Neuronal stem cell (in vitro differentiated cells): Measurements from ENCODE around the gene PTPRG.

Experiments
- DNase-seq: peaks from one replicate; pipeline ENCODE4 v3.0.0-alpha.2; 2013; ENCODE audit warnings: low spot score
- H2AFZ ChIP-seq: one replicate; pipeline ENCODE4 v1.6.1; 2013; ENCODE audit warnings: mild to moderate bottlenecking, low read length, inconsistent platforms
- H2AK5ac ChIP-seq: 2 replicates; pipeline ENCODE4 v1.6.1; 2013; ENCODE audit warnings: low read depth, mild to moderate bottlenecking, inconsistent platforms, low read length, moderate library complexity, mixed read lengths
- H2BK120ac ChIP-seq: 2 replicates; pipeline ENCODE4 v1.6.1; 2013; ENCODE audit warnings: low read depth, mild to moderate bottlenecking, inconsistent platforms, low read length, moderate library complexity, mixed read lengths
- H2BK12ac ChIP-seq: one replicate; pipeline ENCODE4 v1.6.1; 2013; ENCODE audit warnings: low read length, inconsistent platforms
- H2BK15ac ChIP-seq: 2 replicates; pipeline ENCODE4 v1.6.1; 2013; ENCODE audit warnings: mild to moderate bottlenecking, low read length, inconsistent platforms, mixed read lengths
- H2BK5ac ChIP-seq: one replicate; pipeline ENCODE4 v1.6.1; 2013; ENCODE audit warnings: inconsistent platforms, mild to moderate bottlenecking, low read length, moderate library complexity
- H3K14ac ChIP-seq: one replicate; pipeline ENCODE4 v1.6.1; 2013; ENCODE audit warnings: low read length, inconsistent platforms
- H3K18ac ChIP-seq: 2 replicates; pipeline ENCODE4 v1.6.1; 2013; ENCODE audit warnings: low read length, inconsistent platforms
- H3K23ac ChIP-seq: 2 replicates; pipeline ENCODE4 v1.6.1; 2013; ENCODE audit warnings: low read depth, mild to moderate bottlenecking, mixed read lengths, low read length, inconsistent platforms; ENCODE audit not compliant: poor library complexity
- H3K27ac ChIP-seq: replicated peaks from 3 replicates; pipeline ENCODE4 v1.5.1; 2013; ENCODE audit warnings: low read length, inconsistent platforms
- H3K27me3 ChIP-seq, 3 experiments: 2 replicates each; pipeline ENCODE4 v1.6.1; 2013; ENCODE audit warnings: low read length in 3 of 3, mild to moderate bottlenecking in 2 of 3, inconsistent platforms in 1 of 3, low read depth in 1 of 3, mixed read lengths in 1 of 3, moderate library complexity in 1 of 3; ENCODE audit not compliant: control insufficient read depth in 3 of 3, insufficient read depth in 3 of 3
- H3K36me3 ChIP-seq, 2 donors: replicated peaks in 1 of 2; 2 replicates each; pipeline ENCODE4 v1.6.1; 2013; ENCODE audit warnings: low read length in 2 of 2; ENCODE audit not compliant: control insufficient read depth in 2 of 2, insufficient read depth in 2 of 2
- H3K4ac ChIP-seq: 2 replicates; pipeline ENCODE4 v1.6.1; 2013; ENCODE audit warnings: inconsistent platforms, mild to moderate bottlenecking, low read length, moderate library complexity
- H3K4me1 ChIP-seq, 2 donors: 1 replicate in 1 of 2; 2 replicates in 1 of 2; pipeline ENCODE4 v1.6.1; 2013; ENCODE audit warnings: low read length in 2 of 2, low read depth in 1 of 2; ENCODE audit not compliant: control insufficient read depth in 2 of 2, insufficient read depth in 1 of 2
- H3K4me2 ChIP-seq: one replicate; pipeline ENCODE4 v1.6.1; 2013; ENCODE audit warnings: mild to moderate bottlenecking, low read length, inconsistent platforms; ENCODE audit not compliant: insufficient read depth, poor library complexity, severe bottlenecking
- H3K4me3 ChIP-seq, 2 donors: 2 replicates each; pipeline ENCODE4 v1.5.1; 2013; ENCODE audit warnings: low read length in 2 of 2, mild to moderate bottlenecking in 2 of 2, inconsistent platforms in 1 of 2, moderate library complexity in 1 of 2
- H3K79me1 ChIP-seq: one replicate; pipeline ENCODE4 v1.6.1; 2013; ENCODE audit warnings: low read depth, mild to moderate bottlenecking, inconsistent platforms, low read length, moderate library complexity
- H3K9ac ChIP-seq: one replicate; pipeline ENCODE4 v1.6.1; 2013; ENCODE audit warnings: mild to moderate bottlenecking, low read depth, low read length, inconsistent platforms; ENCODE audit not compliant: poor library complexity
- H3K9me3 ChIP-seq, 2 donors: replicated peaks in 1 of 2; 2 replicates each; pipeline versions ENCODE3 to v1.6.1; 2013; ENCODE audit warnings: low read length in 2 of 2, mild to moderate bottlenecking in 2 of 2, inconsistent platforms in 1 of 2, low read depth in 1 of 2, mixed read lengths in 1 of 2, moderate library complexity in 1 of 2; ENCODE audit not compliant: control insufficient read depth in 2 of 2, insufficient read depth in 1 of 2
- H4K8ac ChIP-seq: one replicate; pipeline ENCODE4 v1.6.1; 2013; ENCODE audit warnings: low read depth, mild to moderate bottlenecking, inconsistent platforms, low read length, moderate library complexity
- H4K91ac ChIP-seq: one replicate; pipeline ENCODE4 v1.6.1; 2013; ENCODE audit warnings: low read length, low read depth, mild to moderate bottlenecking, inconsistent platforms; ENCODE audit not compliant: poor library complexity
- WGBS, 2 donors: extraction: QIAGEN DNeasy Blood & Tissue Kit; methylation state at CpG; one replicate each; pipeline ENCODE4 v1.1.7; 2013; ENCODE audit warnings: missing lambda C conversion rate in 2 of 2, mixed read lengths in 1 of 2; ENCODE audit not compliant: insufficient read length in 2 of 2, insufficient replicate concordance in 1 of 2; ENCODE audit errors: extremely low coverage in 2 of 2; 5-methylcytosine and 5-hydroxymethylcytosine counted together

The PTPRG gene

GRCh38 chr3:62041681-62042080 lies 480.3 kb downstream of the PTPRG start:
- Histone ChIP-seq H3K27ac (no peak overlapping the region), H3K4me2 (no peak overlapping the region), H2BK5ac (no peak overlapping the region), H2BK12ac (no peak overlapping the region), H2BK15ac (no peak overlapping the region), H3K4me3 (no peak overlapping the region), H3K4ac (no peak overlapping the region), H3K4me1 (peaks cover 0 to 5% of the 10 kb centered on the region in 2 donors), H2AK5ac (no peak overlapping the region), H2BK120ac (no peak overlapping the region), H3K36me3 (no peaks in the 10 kb centered on the region), H3K79me1 (no peaks in the 10 kb centered on the region), H3K9me3 (no peaks in the 10 kb centered on the region), H3K18ac (no peak overlapping the region), H3K9ac (no peak overlapping the region), H3K14ac (no peak overlapping the region), H4K8ac (no peak overlapping the region), H4K91ac (no peak overlapping the region), H2AFZ (no peak overlapping the region), H3K23ac (no peak overlapping the region), H3K27me3 (no peaks in the 10 kb centered on the region)
- DNase-seq, result no peak
- WGBS, 2 donors, result no CpG with 5 or more reads among the region's 4 CpGs

DNA sequence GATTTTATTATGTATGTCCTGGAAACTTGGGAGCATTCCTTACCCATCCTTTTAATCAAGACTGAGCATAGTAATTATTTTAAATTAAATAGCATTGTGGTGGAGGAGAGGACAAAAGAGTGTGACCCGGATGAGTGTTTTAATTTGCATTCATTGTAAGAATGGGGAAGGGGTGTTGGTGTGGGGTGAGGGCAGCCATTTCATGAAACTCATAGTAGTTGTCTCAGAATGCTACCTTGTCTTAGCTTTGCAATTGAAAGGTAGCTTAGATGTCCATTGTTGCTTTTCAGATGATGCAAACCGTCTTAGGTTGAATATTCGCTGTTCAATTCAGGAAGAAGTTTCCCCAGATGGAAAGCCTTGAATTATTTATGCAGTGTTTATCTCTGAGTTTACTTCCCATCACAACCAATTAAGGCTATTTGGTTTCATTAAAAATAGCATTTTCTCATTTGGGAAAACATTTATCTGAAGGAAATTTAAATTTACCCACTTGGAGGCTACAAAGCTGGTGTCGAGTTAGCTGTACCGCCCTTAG lies 483.6 kb downstream of the PTPRG start:
- H3K36me3 ChIP-seq, result no peaks in the 10 kb centered on the region
- no peak overlapping the region for H3K4ac ChIP-seq
- H3K9ac ChIP-seq, result no peak overlapping the region
- H3K18ac ChIP-seq, result no peak overlapping the region
- H2BK5ac ChIP-seq, result no peak overlapping the region
- H2BK15ac ChIP-seq, result no peak overlapping the region
- no peak overlapping the region for H3K23ac ChIP-seq
- H3K27ac ChIP-seq, result no peak overlapping the region
- peaks cover 0 to 5% of the 10 kb centered on the region in 2 donors for H3K4me1 ChIP-seq
- no peak overlapping the region for H3K14ac ChIP-seq
- H2BK120ac ChIP-seq, result no peak overlapping the region
- no peaks in the 10 kb centered on the region for H3K9me3 ChIP-seq
- H2AK5ac ChIP-seq, result no peak overlapping the region
- no CpG with 5 or more reads among the region's 5 CpGs for WGBS, 2 donors
- DNase-seq, result no peak
- H2AFZ ChIP-seq, result no peak overlapping the region
- H3K4me2 ChIP-seq, result no peak overlapping the region
- H4K8ac ChIP-seq, result no peak overlapping the region
- H3K4me3 ChIP-seq, result no peak overlapping the region
- no peaks in the 10 kb centered on the region for H3K79me1 ChIP-seq
- H2BK12ac ChIP-seq, result no peak overlapping the region
- H3K27me3 ChIP-seq, result no peaks in the 10 kb centered on the region
- no peak overlapping the region for H4K91ac ChIP-seq

GRCh38 chr3:62046326-62046725 lies 485.0 kb downstream of the PTPRG start:
- Histone ChIP-seq H3K9me3 (no peaks in the 10 kb centered on the region), H3K23ac (no peak overlapping the region), H3K9ac (no peak overlapping the region), H2AFZ (no peak overlapping the region), H3K18ac (no peak overlapping the region), H2BK15ac (no peak overlapping the region), H3K4ac (no peak overlapping the region), H3K36me3 (no peaks in the 10 kb centered on the region), H3K4me1 (peaks cover 0 to 5% of the 10 kb centered on the region in 2 donors), H3K14ac (no peak overlapping the region), H4K8ac (no peak overlapping the region), H3K27ac (no peak overlapping the region), H3K4me2 (no peak overlapping the region), H4K91ac (no peak overlapping the region), H3K79me1 (no peaks in the 10 kb centered on the region), H2AK5ac (no peak overlapping the region), H3K4me3 (no peak overlapping the region), H2BK12ac (no peak overlapping the region), H3K27me3 (no peaks in the 10 kb centered on the region), H2BK5ac (no peak overlapping the region), H2BK120ac (no peak overlapping the region)
- no peak for DNase-seq

DNA sequence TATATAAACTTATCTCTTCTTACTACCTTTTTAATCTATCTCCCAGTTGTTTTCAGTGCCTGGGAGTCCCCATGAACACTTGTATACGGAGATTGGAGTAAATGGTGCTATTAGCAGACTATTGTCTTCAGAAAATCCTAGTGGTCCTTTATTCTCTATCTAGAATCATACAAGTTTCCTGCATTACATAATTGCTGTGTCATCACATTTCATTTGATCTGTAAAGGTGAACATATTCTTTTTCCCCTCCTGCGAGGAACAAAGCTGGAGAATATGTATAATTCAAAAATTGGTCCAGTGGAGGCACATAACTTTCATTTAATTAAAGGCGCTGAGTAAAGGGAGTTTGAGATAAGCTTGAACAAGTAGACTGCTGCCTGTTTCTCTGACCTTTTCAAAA lies 487.2 kb downstream of the PTPRG start:
- no peak overlapping the region for H3K4ac ChIP-seq
- no peak overlapping the region for H4K8ac ChIP-seq
- H2BK12ac ChIP-seq, result no peak overlapping the region
- H3K27me3 ChIP-seq, result no peaks in the 10 kb centered on the region
- H3K79me1 ChIP-seq, result peaks cover 2% of the 10 kb centered on the region
- no peaks in the 10 kb centered on the region for H3K9me3 ChIP-seq
- no peak overlapping the region for H4K91ac ChIP-seq
- H2BK5ac ChIP-seq, result no peak overlapping the region
- no peak overlapping the region for H3K14ac ChIP-seq
- no peak overlapping the region for H3K4me3 ChIP-seq
- no peaks in the 10 kb centered on the region for H3K36me3 ChIP-seq
- H3K18ac ChIP-seq, result no peak overlapping the region
- no peaks in the 10 kb centered on the region for H3K4me1 ChIP-seq
- no peak overlapping the region for H2BK15ac ChIP-seq
- no peak overlapping the region for H2AFZ ChIP-seq
- H3K9ac ChIP-seq, result no peak overlapping the region
- no CpG with 5 or more reads among the region's 3 CpGs for WGBS, 2 donors
- no peak for DNase-seq
- H2AK5ac ChIP-seq, result no peak overlapping the region
- H3K27ac ChIP-seq, result no peak overlapping the region
- no peak overlapping the region for H3K23ac ChIP-seq
- H3K4me2 ChIP-seq, result no peak overlapping the region
- no peak overlapping the region for H2BK120ac ChIP-seq
